ENCODE results near the gene CIROP.
A peak's percentile ranks its signal among the peaks of the same experiment; 100 is the strongest.

Gene CIROP

DNA sequence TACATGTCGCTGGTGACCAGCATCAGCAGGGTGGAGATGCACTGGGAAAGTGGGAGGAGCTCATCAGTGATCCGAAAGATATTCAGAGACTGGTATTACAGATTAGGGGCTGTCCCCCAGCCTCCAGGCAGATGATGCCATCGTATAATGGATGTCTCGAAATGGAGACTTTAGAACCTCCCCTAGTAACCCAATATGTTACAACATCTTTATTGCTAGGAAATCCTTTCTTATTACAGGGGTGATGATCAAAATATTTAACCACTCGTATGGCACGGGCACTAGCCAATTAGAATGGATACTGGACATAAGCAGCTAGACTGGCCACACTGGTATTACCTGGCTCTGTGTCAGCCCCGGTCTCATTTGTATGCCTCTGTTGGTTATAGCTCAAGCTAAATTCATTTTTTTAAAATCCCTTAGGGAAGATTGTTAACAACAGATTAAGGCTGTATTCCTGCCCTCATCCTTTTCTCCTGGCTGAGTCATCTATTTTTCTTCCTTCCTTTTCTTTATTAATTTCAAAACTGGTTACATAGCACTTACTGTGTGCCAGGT is 25.0 kb upstream of the CIROP start:
- intact Hi-C loops (cut with DNase I; ENCODE audit: low total_unique reads) = no loop called here
- Histone ChIP-seq H3K4me3 (no peak overlapping the region), H3K4me1 (peaks cover 2 to 20% (median 19%) of the 10 kb centered on the region in 4 donors), H3K27me3 (no peaks in the 10 kb centered on the region), H3K27ac (no peak overlapping the region), H3K36me3 (peaks cover 68 to 79% (median 68%) of the 10 kb centered on the region in 3 donors), H3K9me3 (no peaks in the 10 kb centered on the region)
- TF ChIP-seq, protein P1, sequence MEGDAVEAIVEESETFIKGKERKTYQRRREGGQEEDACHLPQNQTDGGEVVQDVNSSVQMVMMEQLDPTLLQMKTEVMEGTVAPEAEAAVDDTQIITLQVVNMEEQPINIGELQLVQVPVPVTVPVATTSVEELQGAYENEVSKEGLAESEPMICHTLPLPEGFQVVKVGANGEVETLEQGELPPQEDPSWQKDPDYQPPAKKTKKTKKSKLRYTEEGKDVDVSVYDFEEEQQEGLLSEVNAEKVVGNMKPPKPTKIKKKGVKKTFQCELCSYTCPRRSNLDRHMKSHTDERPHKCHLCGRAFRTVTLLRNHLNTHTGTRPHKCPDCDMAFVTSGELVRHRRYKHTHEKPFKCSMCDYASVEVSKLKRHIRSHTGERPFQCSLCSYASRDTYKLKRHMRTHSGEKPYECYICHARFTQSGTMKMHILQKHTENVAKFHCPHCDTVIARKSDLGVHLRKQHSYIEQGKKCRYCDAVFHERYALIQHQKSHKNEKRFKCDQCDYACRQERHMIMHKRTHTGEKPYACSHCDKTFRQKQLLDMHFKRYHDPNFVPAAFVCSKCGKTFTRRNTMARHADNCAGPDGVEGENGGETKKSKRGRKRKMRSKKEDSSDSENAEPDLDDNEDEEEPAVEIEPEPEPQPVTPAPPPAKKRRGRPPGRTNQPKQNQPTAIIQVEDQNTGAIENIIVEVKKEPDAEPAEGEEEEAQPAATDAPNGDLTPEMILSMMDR (IDR thresholded peaks at IDR 0.05) = no peak
- DNase-seq = no peak

DNA sequence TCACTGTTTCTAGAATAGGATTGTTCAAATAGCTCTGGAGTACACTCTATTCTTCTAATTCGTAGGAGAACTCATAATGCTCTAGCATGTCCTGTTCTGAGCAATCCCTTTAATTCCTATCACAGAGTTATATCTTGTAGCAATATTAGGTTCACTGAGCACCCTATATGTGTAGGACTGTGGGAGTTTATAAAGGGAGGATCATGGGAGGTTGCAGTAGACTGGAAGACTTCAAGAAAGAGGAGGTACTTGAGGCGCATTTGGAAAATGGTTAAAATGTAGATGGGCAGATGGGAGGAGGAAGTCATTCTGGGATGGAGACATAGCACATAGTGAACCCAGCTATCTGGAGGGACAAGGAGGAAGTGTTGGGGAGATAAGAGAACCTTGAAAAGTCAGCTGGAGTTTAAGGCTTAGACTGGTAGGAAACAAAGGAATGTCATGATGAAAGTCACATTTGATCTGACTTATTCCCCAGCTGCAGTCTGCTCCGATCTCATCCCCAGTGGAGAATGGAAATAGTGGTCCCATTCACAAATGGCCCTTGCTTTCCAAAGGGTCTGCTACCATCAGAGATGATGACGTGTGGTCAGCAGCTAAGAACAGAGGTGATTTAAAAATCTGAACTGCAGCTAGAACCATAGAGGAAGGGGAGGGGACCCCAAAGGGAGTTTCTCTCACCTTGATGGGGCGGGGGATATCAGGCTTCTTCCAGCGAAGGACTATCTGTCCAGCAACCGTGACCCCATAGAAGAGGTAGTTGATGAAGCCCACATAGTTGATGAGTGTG is 24.4 kb upstream of the CIROP start:
- peaks cover 3 to 26% (median 21%) of the 10 kb centered on the region in 4 donors for H3K4me1 ChIP-seq
- intact Hi-C loops (cut with DNase I; ENCODE audit: low total_unique reads) = no loop called here
- no peak for DNase-seq
- H3K4me3 ChIP-seq = no peak overlapping the region
- no peaks in the 10 kb centered on the region for H3K27me3 ChIP-seq
- TF ChIP-seq, protein P1 (IDR thresholded peaks at IDR 0.05) = no peak
- H3K9me3 ChIP-seq = no peaks in the 10 kb centered on the region
- H3K36me3 ChIP-seq = peaks cover 68 to 75% (median 68%) of the 10 kb centered on the region in 3 donors
- H3K27ac ChIP-seq = no peak overlapping the region

DNA sequence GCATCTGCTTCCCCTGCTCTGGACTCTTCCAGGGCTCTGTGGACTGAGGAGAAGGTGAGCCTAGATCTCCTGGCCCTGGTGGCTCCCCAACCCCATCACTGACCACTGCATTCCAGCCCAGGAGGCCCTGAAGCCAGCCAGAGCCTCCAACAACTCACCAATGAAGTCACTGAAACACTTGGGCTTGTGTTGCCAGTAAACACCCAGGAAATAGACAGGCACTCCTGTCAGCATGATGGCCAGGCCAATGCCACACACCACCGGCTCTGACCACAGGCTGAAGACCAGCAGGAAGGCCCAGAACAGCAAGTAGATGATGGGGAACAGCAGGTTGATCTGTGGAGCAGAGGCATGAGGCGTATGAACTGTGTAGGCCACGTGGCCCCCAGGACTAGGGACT is 23.1 kb upstream of the CIROP start:
- intact Hi-C loops (cut with DNase I; ENCODE audit: low total_unique reads) = no loop called here
- H3K27me3 ChIP-seq = no peaks in the 10 kb centered on the region
- no peak for DNase-seq
- H3K4me3 ChIP-seq = no peak overlapping the region
- TF ChIP-seq, protein P1 (IDR thresholded peaks at IDR 0.05) = no peak
- peaks cover 63 to 71% (median 65%) of the 10 kb centered on the region in 3 donors for H3K36me3 ChIP-seq
- peak overlapping the region in 1 of 2 donors; percentile 15 for H3K27ac ChIP-seq
- no peaks in the 10 kb centered on the region for H3K9me3 ChIP-seq
- peaks cover 3 to 35% (median 30%) of the 10 kb centered on the region in 4 donors for H3K4me1 ChIP-seq

DNA sequence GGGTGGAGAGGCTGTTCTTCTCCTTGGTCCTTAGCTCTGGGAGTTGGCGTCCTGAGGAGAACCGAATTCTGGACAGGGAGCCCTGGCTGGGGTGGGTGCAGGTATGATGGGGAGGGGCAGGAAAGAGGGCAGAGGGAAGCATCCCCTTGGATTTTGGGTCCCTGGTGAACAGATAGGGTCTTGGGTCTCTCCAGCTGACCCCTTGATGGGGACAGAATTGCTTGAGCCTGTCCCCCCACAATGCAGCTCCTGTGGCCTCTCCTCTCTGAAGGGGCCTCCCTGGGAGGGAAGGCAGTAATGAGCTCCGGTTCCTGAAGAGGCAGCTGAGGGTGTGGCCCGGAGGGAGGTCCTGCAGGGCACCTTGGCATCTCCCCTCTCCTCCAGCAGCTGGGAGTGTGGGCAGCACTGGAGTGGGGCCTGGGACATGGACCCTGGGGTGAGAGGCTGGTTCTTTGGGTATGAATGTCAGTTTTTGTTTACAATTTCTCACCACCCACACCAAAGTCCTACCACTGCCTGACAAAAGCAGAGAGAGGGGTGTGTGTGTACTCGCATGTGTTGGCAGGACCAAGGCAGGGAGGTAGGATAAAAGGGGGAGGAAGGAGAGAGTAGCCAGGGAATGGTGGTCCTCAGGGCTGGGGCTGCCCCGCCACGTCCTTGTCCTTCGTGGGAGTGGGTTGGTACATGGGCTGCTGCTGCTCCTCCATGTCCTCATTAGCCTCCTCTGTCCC is 21.9 kb upstream of the CIROP start:
- TF ChIP-seq, protein P1 (IDR thresholded peaks at IDR 0.05) = no peak
- Histone ChIP-seq H3K27ac (peak overlapping the region; percentile 48 to 68), H3K27me3 (no peaks in the 10 kb centered on the region), H3K4me1 (peaks cover 3 to 37% (median 30%) of the 10 kb centered on the region in 4 donors), H3K36me3 (peaks cover 52 to 59% (median 53%) of the 10 kb centered on the region in 3 donors), H3K4me3 (no peak overlapping the region), H3K9me3 (no peaks in the 10 kb centered on the region)
- intact Hi-C loops (cut with DNase I; ENCODE audit: low total_unique reads) = no loop called here
- no peak for DNase-seq

DNA sequence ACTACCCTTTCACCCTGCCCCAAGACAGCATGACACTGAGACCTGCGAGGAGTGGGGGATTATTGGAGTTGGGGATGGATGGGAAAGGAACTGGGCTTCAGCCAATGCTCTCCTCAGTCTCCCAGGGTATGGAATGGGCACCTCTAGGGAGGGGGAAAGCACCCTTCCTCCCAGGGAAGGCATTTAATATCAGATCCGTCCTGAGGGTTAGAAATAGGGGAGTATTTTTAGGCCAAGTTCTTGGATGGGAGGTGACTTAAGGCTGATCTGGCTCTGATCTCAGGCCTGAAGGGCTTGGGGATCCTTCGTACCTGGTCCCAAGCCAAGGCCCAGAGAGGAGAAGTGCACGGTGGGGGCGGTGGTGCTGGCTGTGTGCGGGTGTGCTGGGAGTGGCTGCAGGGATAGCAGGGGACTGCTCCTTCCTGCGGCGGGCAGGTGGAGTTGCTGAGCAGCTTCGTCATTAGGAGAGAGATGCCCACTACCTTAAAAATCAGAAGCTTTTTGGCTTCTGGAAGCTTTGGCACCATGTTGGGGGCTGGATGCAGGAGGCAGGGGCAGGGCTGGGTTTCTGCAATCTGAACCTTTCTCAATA is 21.2 kb upstream of the CIROP start:
- no peak for DNase-seq
- Histone ChIP-seq H3K4me3 (no peak overlapping the region), H3K9me3 (no peaks in the 10 kb centered on the region), H3K27ac (peak overlapping the region; percentile 48 to 68), H3K36me3 (peaks cover 45 to 52% (median 46%) of the 10 kb centered on the region in 3 donors), H3K27me3 (no peaks in the 10 kb centered on the region), H3K4me1 (peaks cover 3 to 44% (median 33%) of the 10 kb centered on the region in 4 donors)
- intact Hi-C loops (cut with DNase I; ENCODE audit: low total_unique reads) = no loop called here
- TF ChIP-seq, protein P1 (IDR thresholded peaks at IDR 0.05) = no peak

Data from tibial artery (tissue), 4 donors.